HG03439 (cell line): ENCODE results near the gene STARD8.

ENCODE experiments used
- ATAC-seq: cut with Tn5 transposase; IDR thresholded peaks from one replicate; pipeline ENCODE4 v1.9.1; 2021; ENCODE audit warnings: mild to moderate bottlenecking, moderate library complexity; ENCODE audit not compliant: unreplicated experiment

STARD8 gene

GRCh38 chrX:68691921-68692320 is 44.5 kb downstream of the STARD8 start:
- no peak for ATAC-seq

DNA sequence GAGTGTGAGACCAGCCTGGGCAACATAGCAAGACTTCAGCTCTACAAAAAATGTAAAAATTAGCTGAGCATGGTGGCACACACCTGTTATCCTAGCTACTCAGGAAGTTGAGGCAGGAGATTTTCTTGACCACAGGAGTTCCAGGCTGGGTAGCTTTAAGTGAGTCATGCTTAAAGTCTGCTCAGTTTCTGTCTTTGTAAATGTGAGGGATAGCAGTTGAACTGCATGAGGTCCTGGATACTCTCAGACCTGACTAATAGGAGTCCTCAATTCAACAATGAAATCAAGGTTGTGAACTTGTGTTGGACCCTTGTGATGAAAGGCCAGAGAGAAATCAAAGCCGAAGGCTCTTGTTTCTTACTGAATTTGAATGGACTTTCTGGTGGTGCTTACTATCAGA is 45.2 kb downstream of the STARD8 start:
- no peak for ATAC-seq

DNA sequence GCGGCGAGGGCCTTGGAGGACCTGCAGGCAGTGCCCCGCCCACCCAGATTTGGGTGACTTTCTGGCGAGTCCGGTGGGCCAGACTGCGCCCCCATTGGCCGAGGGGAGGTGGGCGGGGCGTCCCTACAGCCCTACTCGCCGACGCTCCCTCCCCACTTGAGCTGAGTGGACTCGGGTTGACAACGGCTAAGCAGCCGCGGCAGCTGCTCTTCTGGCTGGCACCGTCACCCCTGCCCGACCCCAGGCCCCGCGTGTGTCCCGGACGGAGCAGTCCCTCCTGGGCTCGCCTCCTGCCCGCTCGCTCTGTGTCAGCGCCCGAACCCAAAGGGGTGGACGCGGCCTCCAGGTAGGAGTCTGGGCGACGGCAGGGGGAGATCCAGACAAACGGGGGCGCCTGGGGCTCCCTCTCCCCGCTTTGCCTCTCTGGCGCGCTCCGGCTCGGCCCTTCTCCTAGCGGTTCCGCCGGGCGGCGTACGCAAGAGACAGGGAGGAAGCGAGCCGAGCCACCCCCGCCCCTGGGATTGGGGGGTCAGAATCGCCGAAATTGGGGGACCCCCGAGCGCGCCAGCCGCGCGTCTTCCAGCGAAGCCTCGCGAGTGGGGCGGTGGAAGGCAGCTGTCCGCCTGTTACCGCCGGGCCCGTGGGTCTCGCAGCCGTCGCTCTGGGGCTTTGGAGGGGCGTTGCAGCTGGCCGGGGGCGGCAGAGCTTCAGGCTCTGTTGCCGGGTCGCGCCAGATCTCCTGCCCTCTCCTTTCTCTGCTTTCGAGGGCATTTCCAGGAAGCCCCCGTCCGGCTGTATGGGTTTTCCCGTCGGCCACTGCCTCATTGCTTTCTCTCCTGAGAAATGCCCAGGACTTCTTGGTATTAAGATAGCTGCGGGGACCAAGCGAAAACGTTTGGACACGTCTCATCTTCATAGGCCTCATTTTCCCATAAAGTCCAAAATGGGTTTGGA is 46.3 kb downstream of the STARD8 start:
- peak; percentile 55 for ATAC-seq

GRCh38 chrX:68694435-68695205 is 47.2 kb downstream of the STARD8 start:
- no peak for ATAC-seq

- no peak for ATAC-seq
These were observed 47.9 kb downstream of the STARD8 start for GRCh38 chrX:68695206-68695845.

GRCh38 chrX:68696267-68696990 is 49.0 kb downstream of the STARD8 start:
- ATAC-seq = no peak

GRCh38 chrX:68697036-68697435 is 49.6 kb downstream of the STARD8 start:
- ATAC-seq = no peak

GRCh38 chrX:68697465-68698125 is 50.1 kb downstream of the STARD8 start:
- no peak for ATAC-seq

- no peak for ATAC-seq
These were observed 51.5 kb downstream of the STARD8 start for GRCh38 chrX:68698942-68699341.

- ATAC-seq = no peak
These were observed 52.7 kb downstream of the STARD8 start for GRCh38 chrX:68699960-68700746.

- no peak for ATAC-seq
These were observed 55.9 kb downstream of the STARD8 start for GRCh38 chrX:68703369-68703768.

DNA sequence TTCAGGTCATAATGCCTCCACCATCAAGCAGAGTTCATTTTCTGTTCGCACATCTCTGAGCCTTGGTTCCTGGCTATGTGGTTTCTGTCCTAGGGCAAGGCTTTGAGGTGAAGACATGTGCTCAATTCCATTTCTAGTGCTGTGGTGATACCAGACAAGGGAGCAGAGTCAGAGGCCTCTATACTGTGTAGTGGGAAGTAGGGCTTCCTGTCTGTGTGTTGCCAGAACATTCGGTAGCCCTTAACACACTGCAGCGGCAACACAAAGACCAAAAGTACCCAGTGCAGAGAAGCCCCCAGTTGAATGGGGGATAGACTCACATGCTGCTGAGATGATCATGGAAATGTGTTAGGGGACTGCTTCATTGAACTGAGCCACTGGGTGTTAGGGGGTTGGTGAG is 56.4 kb downstream of the STARD8 start:
- no peak for ATAC-seq

- no peak for ATAC-seq
These were observed 58.5 kb downstream of the STARD8 start for GRCh38 chrX:68705986-68706385.

- no peak for ATAC-seq
These were observed 61.2 kb downstream of the STARD8 start for GRCh38 chrX:68708503-68709290.

GRCh38 chrX:68710870-68711576 is 63.6 kb downstream of the STARD8 start:
- no peak for ATAC-seq

GRCh38 chrX:68711845-68712244 is 64.4 kb downstream of the STARD8 start:
- no peak for ATAC-seq

- no peak for ATAC-seq
These were observed 67.4 kb downstream of the STARD8 start for GRCh38 chrX:68714856-68715255.

DNA sequence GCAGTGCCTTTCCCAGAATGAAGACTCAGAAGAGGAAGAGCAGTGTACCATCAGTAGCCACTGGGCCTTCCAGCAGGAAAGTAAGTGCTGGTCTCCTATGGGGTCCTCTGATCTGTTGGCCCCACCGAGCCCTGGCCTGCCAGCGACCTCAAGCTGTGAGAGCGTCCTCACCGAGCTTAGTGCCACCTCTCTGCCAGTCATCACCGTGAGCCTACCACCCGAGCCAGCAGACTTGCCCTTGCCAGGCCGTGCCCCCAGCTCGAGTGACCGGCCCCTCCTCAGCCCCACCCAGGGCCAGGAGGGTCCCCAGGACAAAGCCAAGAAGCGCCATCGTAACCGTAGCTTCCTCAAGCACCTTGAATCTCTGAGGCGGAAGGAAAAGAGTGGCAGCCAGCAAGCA is 69.7 kb downstream of the STARD8 start:
- ATAC-seq = no peak
